Nephron progenitor cell (in vitro differentiated cells): ENCODE data around the gene CERS6.
"Not testable (repeated sequence)": the region's sequence is repeated elsewhere in the genome, so short reads cannot be mapped to it uniquely, and the experiment has no call there.

Experiments
- DNase-seq: peaks from one replicate; pipeline ENCODE4 v3.0.0; 2021
- H3K27ac Mint-ChIP-seq: 2 replicates; pipeline ENCODE4 v1.8.0; 2021; ENCODE audit warnings: mild to moderate bottlenecking, moderate library complexity, mixed read lengths
- H3K27me3 Mint-ChIP-seq: 2 replicates; pipeline ENCODE4 v1.8.0; 2021; ENCODE audit warnings: mild to moderate bottlenecking, low read depth, mixed read lengths; ENCODE audit not compliant: poor library complexity
- H3K36me3 Mint-ChIP-seq: 2 replicates; pipeline ENCODE4 v1.8.0; 2021; ENCODE audit warnings: low read depth, mixed read lengths
- H3K4me1 Mint-ChIP-seq: 2 replicates; pipeline ENCODE4 v1.8.0; 2021; ENCODE audit warnings: mixed read lengths
- H3K4me3 Mint-ChIP-seq: 2 replicates; pipeline ENCODE4 v1.8.0; 2021; ENCODE audit warnings: mild to moderate bottlenecking, moderate library complexity, mixed read lengths
- H3K9me3 Mint-ChIP-seq: 2 replicates; pipeline ENCODE4 v1.8.0; 2021; ENCODE audit warnings: mild to moderate bottlenecking, moderate library complexity, mixed read lengths
- TF ChIP-seq, protein P1 (sequence below): fragments of 200-600 bp; sonication (generic); IDR thresholded peaks from 2 replicates; pipeline ENCODE4 v1.5.0; 2021; ENCODE audit warnings: antibody characterized with exemption

Gene CERS6

DNA sequence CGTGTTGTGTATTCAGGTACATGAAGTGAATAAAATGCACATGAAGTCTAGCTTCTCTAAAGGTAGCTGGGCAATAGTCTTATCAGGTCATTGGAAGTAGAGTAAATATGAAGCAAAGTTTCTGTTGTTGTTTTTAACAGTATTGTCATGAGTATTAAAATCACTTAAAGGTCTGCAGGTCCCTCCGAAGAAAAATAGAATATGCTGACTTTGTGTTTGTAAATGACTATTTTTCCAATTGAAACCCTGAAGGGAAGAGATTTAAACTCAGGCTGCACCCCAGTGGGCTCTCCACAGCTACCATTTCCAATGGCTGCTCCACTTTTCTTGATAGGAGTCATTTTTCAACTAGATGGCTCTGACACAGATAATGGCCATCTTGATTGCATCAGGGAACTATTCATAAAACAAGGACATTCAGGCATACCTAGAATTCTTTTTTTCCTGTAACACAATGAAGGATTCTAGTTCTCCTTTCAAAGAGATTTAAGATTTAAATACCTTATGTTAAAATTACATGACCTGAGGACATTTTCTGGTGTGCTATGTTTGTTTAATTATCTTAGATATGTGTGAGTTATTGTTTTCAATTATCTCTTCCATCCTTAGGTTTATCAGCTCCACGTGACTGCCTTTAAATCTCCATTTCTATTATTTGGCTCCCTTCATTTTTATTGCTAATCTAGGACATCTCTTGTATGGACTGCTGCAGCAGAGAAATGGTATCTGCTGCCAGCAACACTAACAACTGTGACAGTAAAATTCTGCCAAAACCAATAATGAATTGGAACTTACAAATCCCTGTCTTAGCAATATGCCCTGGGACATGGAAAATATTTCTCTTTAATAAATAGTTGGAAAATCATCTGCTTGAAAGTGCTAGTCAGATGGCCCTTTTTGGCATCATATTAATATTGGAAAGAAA, 197.2 kb downstream of the CERS6 start:
- peaks cover 27% of the 10 kb centered on the region for H3K36me3 Mint-ChIP-seq
- no peak overlapping the region for H3K27ac Mint-ChIP-seq
- H3K27me3 Mint-ChIP-seq, result no peaks in the 10 kb centered on the region
- TF ChIP-seq, protein P1, sequence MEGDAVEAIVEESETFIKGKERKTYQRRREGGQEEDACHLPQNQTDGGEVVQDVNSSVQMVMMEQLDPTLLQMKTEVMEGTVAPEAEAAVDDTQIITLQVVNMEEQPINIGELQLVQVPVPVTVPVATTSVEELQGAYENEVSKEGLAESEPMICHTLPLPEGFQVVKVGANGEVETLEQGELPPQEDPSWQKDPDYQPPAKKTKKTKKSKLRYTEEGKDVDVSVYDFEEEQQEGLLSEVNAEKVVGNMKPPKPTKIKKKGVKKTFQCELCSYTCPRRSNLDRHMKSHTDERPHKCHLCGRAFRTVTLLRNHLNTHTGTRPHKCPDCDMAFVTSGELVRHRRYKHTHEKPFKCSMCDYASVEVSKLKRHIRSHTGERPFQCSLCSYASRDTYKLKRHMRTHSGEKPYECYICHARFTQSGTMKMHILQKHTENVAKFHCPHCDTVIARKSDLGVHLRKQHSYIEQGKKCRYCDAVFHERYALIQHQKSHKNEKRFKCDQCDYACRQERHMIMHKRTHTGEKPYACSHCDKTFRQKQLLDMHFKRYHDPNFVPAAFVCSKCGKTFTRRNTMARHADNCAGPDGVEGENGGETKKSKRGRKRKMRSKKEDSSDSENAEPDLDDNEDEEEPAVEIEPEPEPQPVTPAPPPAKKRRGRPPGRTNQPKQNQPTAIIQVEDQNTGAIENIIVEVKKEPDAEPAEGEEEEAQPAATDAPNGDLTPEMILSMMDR, result no peak
- no peak overlapping the region for H3K4me3 Mint-ChIP-seq
- H3K4me1 Mint-ChIP-seq, result no peaks in the 10 kb centered on the region
- no peak for DNase-seq
- H3K9me3 Mint-ChIP-seq, result peaks cover 9% of the 10 kb centered on the region

DNA sequence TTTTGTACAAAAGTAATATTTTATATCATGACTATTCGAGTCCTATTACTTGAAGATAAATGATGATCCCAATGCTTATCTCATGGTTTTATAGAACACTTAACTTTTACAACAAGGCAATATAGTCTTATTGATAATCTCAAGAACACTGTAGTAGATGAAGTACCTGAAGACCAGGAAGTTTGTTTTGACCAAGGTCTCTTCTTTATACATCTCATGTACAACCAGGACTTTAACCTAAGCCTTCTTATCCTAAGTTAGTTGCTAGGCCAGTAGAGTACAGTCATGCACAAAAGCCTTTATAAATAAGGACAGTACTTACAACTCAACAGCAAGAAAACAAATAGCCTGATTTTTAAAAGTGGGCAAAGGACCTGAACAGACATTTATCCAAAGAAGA, 198.6 kb downstream of the CERS6 start:
- H3K9me3 Mint-ChIP-seq, result peaks cover 9% of the 10 kb centered on the region
- no peak overlapping the region for H3K27ac Mint-ChIP-seq
- H3K4me3 Mint-ChIP-seq, result no peak overlapping the region
- TF ChIP-seq, protein P1, result no peak
- H3K27me3 Mint-ChIP-seq, result no peaks in the 10 kb centered on the region
- no peaks in the 10 kb centered on the region for H3K4me1 Mint-ChIP-seq
- no peak for DNase-seq
- peaks cover 27% of the 10 kb centered on the region for H3K36me3 Mint-ChIP-seq

DNA sequence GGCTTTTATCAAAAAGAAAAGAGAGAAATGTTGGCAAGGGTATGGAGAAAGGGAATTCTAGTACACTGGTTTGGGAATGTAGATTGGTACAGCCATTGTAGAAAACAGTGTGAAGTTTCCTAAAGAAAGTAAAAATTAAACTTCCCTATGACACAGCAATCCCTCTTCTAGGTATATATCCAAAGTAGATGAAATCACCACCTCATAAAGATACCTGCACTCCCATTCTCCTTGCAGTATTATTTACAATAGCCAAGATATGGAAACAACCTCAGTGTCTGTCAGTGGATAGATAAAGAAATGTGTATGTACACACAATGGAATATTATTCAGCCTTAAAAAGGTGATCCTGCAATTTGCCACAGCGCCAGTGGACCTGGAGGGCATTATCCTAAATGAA, 199.1 kb downstream of the CERS6 start:
- no peak overlapping the region for H3K27ac Mint-ChIP-seq
- DNase-seq, result no peak
- H3K9me3 Mint-ChIP-seq, result peaks cover 9% of the 10 kb centered on the region
- no peaks in the 10 kb centered on the region for H3K27me3 Mint-ChIP-seq
- H3K36me3 Mint-ChIP-seq, result peaks cover 27% of the 10 kb centered on the region
- TF ChIP-seq, protein P1, result no peak
- H3K4me1 Mint-ChIP-seq, result peaks cover 3% of the 10 kb centered on the region
- H3K4me3 Mint-ChIP-seq, result no peak overlapping the region

DNA sequence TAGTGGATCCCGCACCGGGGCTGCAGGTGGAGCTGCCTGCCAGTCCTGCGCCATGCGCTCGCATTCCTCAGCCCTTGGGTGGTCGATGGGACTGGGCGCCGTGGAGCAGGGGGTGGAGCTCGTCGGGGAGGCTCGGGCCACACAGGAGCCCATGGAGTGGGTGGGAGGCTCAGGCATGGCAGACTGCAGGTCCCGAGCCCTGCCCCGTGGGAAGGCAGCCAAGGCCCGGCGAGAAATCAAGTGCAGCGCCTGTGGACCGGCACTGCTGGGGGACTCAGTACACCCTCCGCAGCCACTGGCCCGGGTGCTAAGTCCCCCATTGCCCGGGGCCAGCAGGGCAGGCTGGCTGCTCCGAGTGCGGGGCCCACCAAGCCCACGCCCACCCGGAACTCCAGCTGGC, 201.3 kb downstream of the CERS6 start:
- not testable (repeated sequence) for H3K9me3 Mint-ChIP-seq, DNase-seq, H3K27ac Mint-ChIP-seq, H3K27me3 Mint-ChIP-seq, H3K4me3 Mint-ChIP-seq
- peaks cover 25% of the 10 kb centered on the region for H3K4me1 Mint-ChIP-seq
- H3K36me3 Mint-ChIP-seq, result peaks cover 27% of the 10 kb centered on the region

DNA sequence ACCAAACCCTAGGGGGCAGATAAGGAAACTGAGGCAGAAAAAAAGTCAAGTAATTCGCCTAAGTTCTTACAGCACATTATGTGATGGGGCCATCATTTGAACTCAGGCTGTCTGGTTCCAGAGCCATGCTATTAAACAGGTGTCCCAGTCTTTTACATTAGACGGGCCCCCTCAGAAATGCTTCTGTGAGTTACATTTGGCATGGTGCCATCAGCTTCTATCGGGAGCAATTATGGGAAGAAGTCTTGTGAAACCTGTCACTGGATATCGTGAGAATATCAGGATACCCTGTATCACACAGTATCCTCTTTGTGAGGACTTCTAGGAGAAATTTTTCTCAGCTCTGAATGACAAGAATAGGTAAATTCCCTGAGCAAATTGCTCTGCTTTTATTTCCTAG, 202.6 kb downstream of the CERS6 start:
- DNase-seq, result no peak
- no peaks in the 10 kb centered on the region for H3K27me3 Mint-ChIP-seq
- peaks cover 27% of the 10 kb centered on the region for H3K36me3 Mint-ChIP-seq
- H3K4me1 Mint-ChIP-seq, result peaks cover 26% of the 10 kb centered on the region
- peaks cover 9% of the 10 kb centered on the region for H3K9me3 Mint-ChIP-seq
- no peak overlapping the region for H3K4me3 Mint-ChIP-seq
- no peak overlapping the region for H3K27ac Mint-ChIP-seq
- TF ChIP-seq, protein P1, result no peak

DNA sequence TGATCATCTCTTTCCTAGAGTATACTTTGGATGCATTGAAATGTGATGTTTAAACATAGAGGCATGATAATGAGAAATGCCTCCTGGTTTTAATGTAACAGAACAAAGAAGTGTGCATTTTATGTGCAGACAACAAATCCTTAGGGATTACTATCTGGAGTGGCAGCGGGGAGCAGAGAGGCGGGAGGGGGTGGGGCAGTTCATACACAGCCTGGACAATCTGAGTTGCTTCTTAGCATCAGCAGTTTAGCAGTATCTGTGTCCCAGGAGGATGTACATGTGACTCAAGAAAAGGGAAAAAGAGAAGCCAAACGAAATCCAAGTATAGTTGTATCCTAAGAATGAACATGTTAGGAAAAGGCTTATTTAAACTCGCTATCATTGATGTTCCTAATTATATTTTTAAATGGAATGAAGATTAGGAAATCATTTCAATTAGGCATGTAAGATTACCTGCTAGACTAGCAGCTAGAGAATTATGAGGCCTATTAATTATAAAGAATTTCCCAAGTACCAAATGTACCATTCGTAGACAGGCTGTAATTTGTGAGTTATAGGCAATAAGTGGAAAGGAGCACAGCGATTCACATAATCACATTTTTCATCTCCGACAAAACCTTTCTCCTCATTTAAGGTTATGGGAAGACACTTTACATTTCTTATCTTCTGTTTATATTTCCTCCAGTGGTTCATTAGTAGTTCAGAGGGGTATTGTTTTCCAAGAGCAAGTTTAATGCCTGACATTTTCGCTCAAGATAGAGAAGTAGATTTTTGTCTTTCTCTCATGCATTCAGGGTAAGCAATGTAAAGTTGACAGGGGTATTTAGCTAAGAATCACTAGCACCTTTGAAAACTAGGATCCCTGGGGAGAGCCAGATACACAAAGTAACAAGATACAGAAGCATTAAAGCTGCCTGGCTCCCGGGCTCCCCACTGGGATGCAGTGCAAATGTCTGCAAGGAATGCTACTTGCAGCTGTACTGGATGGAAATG, 205.1 kb downstream of the CERS6 start:
- TF ChIP-seq, protein P1, result no peak
- Mint-ChIP-seq H3K4me3 (no peak overlapping the region), H3K36me3 (peaks cover 10% of the 10 kb centered on the region), H3K9me3 (no peaks in the 10 kb centered on the region), H3K4me1 (peaks cover 30% of the 10 kb centered on the region), H3K27ac (peak overlapping the region; percentile 43), H3K27me3 (no peaks in the 10 kb centered on the region)
- DNase-seq, result peak; percentile 34
